22Rv1 (cell line): ENCODE data around the gene ARL2.

ENCODE experiments used
- CTCF ChIP-seq: fragments of 450-650 bp; IDR thresholded peaks from 2 replicates; pipeline ENCODE4 v1.5.1; 2017; ENCODE audit warnings: mild to moderate bottlenecking
- ZFX ChIP-seq: fragments of 450-650 bp; IDR thresholded peaks from 2 replicates; pipeline ENCODE4 v1.6.1; 2017; ENCODE audit warnings: antibody characterized with exemption, borderline replicate concordance

GRCh38 chr11:65055538-65055937 lies 41.6 kb downstream of the ARL2 start:
- no peak for TF ChIP-seq CTCF
- TF ChIP-seq ZFX = no peak
